Choroid plexus epithelial cell (primary cell): ENCODE measurements around the gene CHST11.
A peak's percentile ranks its signal among the peaks of the same experiment; 100 is the strongest.

Experiments used
- DNase-seq: peaks from one replicate; pipeline ENCODE4 v3.0.0-alpha.2; 2010; ENCODE audit warnings: low read depth
- H3K4me3 ChIP-seq: 2 replicates; pipeline ENCODE4 v1.5.1; 2011; ENCODE audit warnings: low read depth, mild to moderate bottlenecking, control low read depth, low read length, moderate library complexity
- CTCF ChIP-seq: conservative IDR thresholded peaks from 2 replicates; pipeline ENCODE4 v1.5.1; 2011; ENCODE audit warnings: low read depth, mild to moderate bottlenecking, control low read depth, inconsistent platforms, low read length, moderate library complexity

CHST11 gene

DNA sequence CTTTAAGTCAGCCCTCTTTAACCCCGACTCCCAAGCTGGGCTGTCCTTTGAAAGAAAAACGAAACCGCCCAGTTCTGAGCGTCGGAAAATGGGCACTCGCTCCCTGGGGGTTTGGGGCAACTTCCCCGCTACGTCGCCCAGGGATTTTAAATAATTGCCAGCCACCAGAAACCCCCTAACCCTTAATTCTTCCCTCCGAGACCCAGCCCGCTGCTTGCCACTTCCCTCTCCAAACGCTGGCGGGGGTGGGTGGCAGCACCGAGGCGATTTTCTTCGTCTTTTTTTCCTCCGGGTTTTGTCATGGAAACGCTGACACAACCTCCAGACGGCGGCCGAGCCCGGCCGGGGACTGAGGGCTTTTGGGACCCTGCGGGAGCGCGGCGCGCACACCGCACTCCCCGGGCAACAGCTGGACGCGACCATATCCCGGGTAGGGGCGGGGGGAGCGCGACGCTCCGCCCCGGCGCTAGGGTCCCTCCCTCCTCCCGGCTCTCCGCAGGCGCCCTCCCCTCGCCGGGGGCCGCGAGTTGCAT is at the start of gene CHST11:
Gene CHST11, plus strand, starts transcription at position 532 of the 533 bp plus-strand sequence.
- peak; percentile 53 for TF ChIP-seq CTCF
- peak; percentile 91 for DNase-seq
- H3K4me3 ChIP-seq = peak within 1 kb of the TSS; percentile 88

- TF ChIP-seq CTCF = no peak
- no peak for DNase-seq
Measured at GRCh38 chr12:104407438-104407837, 49.3 kb upstream of the CHST11 start.

GRCh38 chr12:104407922-104408321 is 48.8 kb upstream of the CHST11 start:
- H3K4me3 ChIP-seq = no peak overlapping the region
- TF ChIP-seq CTCF = no peak
- no peak for DNase-seq

More at GRCh38 chr12:104407438-104407837, 49.3 kb upstream of the CHST11 start:
- H3K4me3 ChIP-seq = no peak overlapping the region

DNA sequence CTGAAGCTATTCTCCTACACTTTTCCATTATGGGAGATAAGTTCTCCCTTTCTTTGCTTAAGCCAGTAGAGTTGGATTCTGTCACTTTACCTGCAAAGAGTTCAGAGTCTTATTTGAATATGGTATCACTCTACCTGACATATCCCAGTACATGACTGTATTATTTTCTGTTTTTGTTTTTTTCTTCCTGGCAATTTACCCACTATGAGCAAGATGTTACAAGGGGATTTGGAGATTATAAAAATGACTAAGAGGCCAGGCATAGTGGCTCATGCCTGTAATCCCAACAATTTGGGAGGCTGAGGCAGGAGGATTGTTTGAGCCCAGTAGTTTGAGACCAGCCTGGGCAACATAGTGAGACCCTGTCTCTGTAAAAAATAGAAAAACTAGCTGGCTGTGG is 46.4 kb upstream of the CHST11 start:
- TF ChIP-seq CTCF = no peak
- H3K4me3 ChIP-seq = no peak overlapping the region
- DNase-seq = no peak

DNA sequence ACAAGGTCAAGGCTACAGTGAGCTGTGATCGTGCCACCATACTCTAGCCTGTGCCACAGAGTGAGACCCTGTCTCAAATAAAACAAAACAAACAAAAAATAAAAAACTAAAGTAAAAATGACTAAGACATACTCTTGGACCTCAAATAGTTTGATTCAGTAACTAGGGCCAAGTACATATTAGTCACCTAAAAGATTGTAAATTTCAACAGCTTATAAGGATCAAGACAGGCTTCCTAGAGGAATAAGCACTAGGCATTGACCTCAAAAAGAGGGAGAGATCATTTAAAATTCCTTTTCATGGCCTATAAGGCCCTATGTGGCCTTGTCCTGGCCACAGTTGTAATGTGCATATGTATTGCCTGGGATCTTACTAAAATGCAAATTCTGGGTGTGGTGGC is 46.0 kb upstream of the CHST11 start:
- H3K4me3 ChIP-seq = no peak overlapping the region
- TF ChIP-seq CTCF = no peak
- no peak for DNase-seq

GRCh38 chr12:104411826-104412641 is 44.7 kb upstream of the CHST11 start:
- DNase-seq = no peak
- TF ChIP-seq CTCF = no peak
- no peak overlapping the region for H3K4me3 ChIP-seq

GRCh38 chr12:104412681-104413080 is 44.1 kb upstream of the CHST11 start:
- no peak overlapping the region for H3K4me3 ChIP-seq
- no peak for TF ChIP-seq CTCF
- DNase-seq = no peak
